GM21723 (cell line): ENCODE measurements around the gene XRCC4.

ENCODE experiments used
- ATAC-seq: cut with Tn5 transposase; IDR thresholded peaks from one replicate; pipeline ENCODE4 v1.9.1; 2021; ENCODE audit warnings: mild to moderate bottlenecking, moderate library complexity; ENCODE audit not compliant: unreplicated experiment

The XRCC4 gene

GRCh38 chr5:83169571-83170337 lies 92.4 kb downstream of the XRCC4 start:
- ATAC-seq: no peak

GRCh38 chr5:83172011-83172410 lies 94.7 kb downstream of the XRCC4 start:
- ATAC-seq: no peak

GRCh38 chr5:83172655-83173054 lies 95.3 kb downstream of the XRCC4 start:
- no peak for ATAC-seq

GRCh38 chr5:83173826-83174225 lies 96.5 kb downstream of the XRCC4 start:
- ATAC-seq: no peak

- no peak for ATAC-seq
These were observed 100.5 kb downstream of the XRCC4 start for GRCh38 chr5:83177803-83178202.

GRCh38 chr5:83179966-83180365 lies 102.6 kb downstream of the XRCC4 start:
- ATAC-seq: no peak

- no peak for ATAC-seq
These were observed 107.2 kb downstream of the XRCC4 start for GRCh38 chr5:83184534-83184933.

- no peak for ATAC-seq
These were observed 115.6 kb downstream of the XRCC4 start for GRCh38 chr5:83192947-83193346.

GRCh38 chr5:83197326-83197967 lies 120.1 kb downstream of the XRCC4 start:
- ATAC-seq: no peak

- no peak for ATAC-seq
These were observed 121.8 kb downstream of the XRCC4 start for GRCh38 chr5:83199126-83199525.

- no peak for ATAC-seq
These were observed 127.3 kb downstream of the XRCC4 start for GRCh38 chr5:83204651-83205050.

GRCh38 chr5:83209963-83210362 lies 132.6 kb downstream of the XRCC4 start:
- no peak for ATAC-seq

- ATAC-seq: no peak
These were observed 141.7 kb downstream of the XRCC4 start for GRCh38 chr5:83219077-83219476.

- ATAC-seq: no peak
These were observed 142.1 kb downstream of the XRCC4 start for GRCh38 chr5:83219495-83219894.

- ATAC-seq: no peak
These were observed 143.0 kb downstream of the XRCC4 start for GRCh38 chr5:83220331-83220730.

GRCh38 chr5:83222906-83223305 lies 145.6 kb downstream of the XRCC4 start:
- no peak for ATAC-seq

- no peak for ATAC-seq
These were observed 150.3 kb downstream of the XRCC4 start for GRCh38 chr5:83227611-83228010.

GRCh38 chr5:83230511-83230910 lies 153.2 kb downstream of the XRCC4 start:
- ATAC-seq: no peak

GRCh38 chr5:83244516-83244915 lies 167.2 kb downstream of the XRCC4 start:
- no peak for ATAC-seq

GRCh38 chr5:83245037-83245436 lies 167.7 kb downstream of the XRCC4 start:
- no peak for ATAC-seq

- no peak for ATAC-seq
These were observed 168.7 kb downstream of the XRCC4 start for GRCh38 chr5:83246071-83246470.

- no peak for ATAC-seq
These were observed 171.8 kb downstream of the XRCC4 start for GRCh38 chr5:83249156-83249555.

- no peak for ATAC-seq
These were observed 174.5 kb downstream of the XRCC4 start for GRCh38 chr5:83251849-83252248.
